Lower leg skin (tissue), 4 donors: ENCODE results near the gene PREX1. TPM values are rescaled to one million over a fixed set of nuclear protein-coding genes. Genes with fewer than 3 reads are reported as not detected.

Source experiments
- DNase-seq, 2 donors: peaks; one replicate each; pipeline ENCODE4 v3.0.0-alpha.2; 2019; ENCODE audit warnings: low spot score in 2 of 2
- H3K4me3 ChIP-seq: fragments of 200-600 bp; sonication (generic); 2 replicates; pipeline ENCODE4 v1.5.1; 2017; ENCODE audit warnings: mild to moderate bottlenecking, low read depth; ENCODE audit not compliant: poor library complexity, severe bottlenecking
- POLR2A ChIP-seq, 2 donors: fragments of 450-650 bp; IDR thresholded peaks; one replicate each; pipeline ENCODE4 v1.6.1; 2016 to 2017; ENCODE audit warnings: antibody characterized with exemption in 2 of 2, mild to moderate bottlenecking in 1 of 2, moderate library complexity in 1 of 2
- WGBS, 2 donors: methylation state at CpG; one replicate each; pipeline ENCODE4 v1.1.5; 2018; 5-methylcytosine and 5-hydroxymethylcytosine counted together
- intact Hi-C: fragments of 100-400 bp; cut with DNase I; formaldehyde crosslinking; loops from one replicate; pipeline ENCODE4 v1.15.0; 2023; ENCODE audit warnings: low total_unique reads
- total RNA-seq, 4 donors: library from RNA; depleted of rRNA; stranded (reverse); fragments of >200 nt; gene quantifications; one replicate each; pipeline ENCODE4 v1.1.0, GENCODE V29; 2016
- TF ChIP-seq, protein P1 (sequence below), 3 donors: fragments of 450-650 bp; IDR thresholded peaks; one replicate each; pipeline ENCODE4 v1.5.1; 2016; ENCODE audit warnings: antibody characterized with exemption in 3 of 3, mild to moderate bottlenecking in 3 of 3, moderate library complexity in 2 of 3

PREX1 gene
- total RNA-seq, 4 donors from 2014 or later: 5.4 to 18.6 (median 7.9) TPM

- WGBS, 2 donors: 48 to 52% methylated on average over 8 of the region's 8 CpGs
- no peak for TF ChIP-seq POLR2A (IDR thresholded peaks at IDR 0.05)
- TF ChIP-seq, protein P1, sequence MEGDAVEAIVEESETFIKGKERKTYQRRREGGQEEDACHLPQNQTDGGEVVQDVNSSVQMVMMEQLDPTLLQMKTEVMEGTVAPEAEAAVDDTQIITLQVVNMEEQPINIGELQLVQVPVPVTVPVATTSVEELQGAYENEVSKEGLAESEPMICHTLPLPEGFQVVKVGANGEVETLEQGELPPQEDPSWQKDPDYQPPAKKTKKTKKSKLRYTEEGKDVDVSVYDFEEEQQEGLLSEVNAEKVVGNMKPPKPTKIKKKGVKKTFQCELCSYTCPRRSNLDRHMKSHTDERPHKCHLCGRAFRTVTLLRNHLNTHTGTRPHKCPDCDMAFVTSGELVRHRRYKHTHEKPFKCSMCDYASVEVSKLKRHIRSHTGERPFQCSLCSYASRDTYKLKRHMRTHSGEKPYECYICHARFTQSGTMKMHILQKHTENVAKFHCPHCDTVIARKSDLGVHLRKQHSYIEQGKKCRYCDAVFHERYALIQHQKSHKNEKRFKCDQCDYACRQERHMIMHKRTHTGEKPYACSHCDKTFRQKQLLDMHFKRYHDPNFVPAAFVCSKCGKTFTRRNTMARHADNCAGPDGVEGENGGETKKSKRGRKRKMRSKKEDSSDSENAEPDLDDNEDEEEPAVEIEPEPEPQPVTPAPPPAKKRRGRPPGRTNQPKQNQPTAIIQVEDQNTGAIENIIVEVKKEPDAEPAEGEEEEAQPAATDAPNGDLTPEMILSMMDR (IDR thresholded peaks at IDR 0.05): no peak
- no peak overlapping the region for H3K4me3 ChIP-seq
- DNase-seq: no peak
- intact Hi-C loops: no loop called here
These were observed 129.8 kb downstream of the PREX1 start for GRCh38 chr20:48697845-48698491.

DNA sequence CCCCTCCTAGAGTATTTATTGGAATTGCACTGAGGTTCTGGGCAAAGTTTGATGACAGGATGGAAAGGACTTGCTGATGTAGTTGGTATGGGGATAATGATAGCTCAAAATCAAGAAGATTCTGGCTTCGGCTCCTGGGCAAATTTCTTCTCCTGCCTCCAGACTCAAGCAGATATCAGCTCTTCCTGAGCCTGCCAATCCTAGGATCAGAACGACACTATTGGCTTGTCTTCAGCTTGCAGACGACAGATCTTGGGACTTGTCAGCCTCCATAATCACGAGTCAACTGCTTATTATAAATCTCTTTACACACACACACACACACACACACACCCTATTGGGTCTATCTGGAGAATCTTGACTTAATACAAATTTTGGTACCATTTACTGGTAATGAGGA, 131.1 kb downstream of the PREX1 start:
- WGBS, 2 donors: 83 to 84% methylated on average over 4 of the region's 4 CpGs
- intact Hi-C loops: no loop called here
- no peak for TF ChIP-seq POLR2A (IDR thresholded peaks at IDR 0.05)
- TF ChIP-seq, protein P1 (IDR thresholded peaks at IDR 0.05): no peak
- DNase-seq: no peak
- no peak overlapping the region for H3K4me3 ChIP-seq

DNA sequence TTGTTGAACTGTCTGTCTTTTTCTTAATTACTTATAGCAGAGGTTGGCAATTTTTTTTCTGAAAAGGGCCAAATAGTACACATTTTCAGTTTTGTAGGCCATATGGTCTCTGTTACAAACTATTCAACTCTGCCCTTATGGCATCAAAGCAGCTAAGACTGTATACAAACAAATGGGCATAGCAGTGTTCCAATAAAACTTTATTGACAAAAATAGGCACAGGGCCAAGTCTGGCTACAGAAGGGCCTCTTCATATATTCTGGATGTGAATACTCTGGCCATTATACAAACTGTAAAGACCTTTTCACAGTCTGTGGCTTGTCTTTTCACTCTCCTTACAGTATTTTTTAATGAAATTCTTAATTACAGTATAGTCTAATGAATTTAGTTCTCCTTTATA, 132.1 kb downstream of the PREX1 start:
- DNase-seq: no peak
- TF ChIP-seq POLR2A (IDR thresholded peaks at IDR 0.05): no peak
- TF ChIP-seq, protein P1 (IDR thresholded peaks at IDR 0.05): no peak
- H3K4me3 ChIP-seq: no peak overlapping the region
- intact Hi-C loops: no loop called here

- 56 to 61% methylated on average over 2 of the region's 2 CpGs for WGBS, 2 donors
- intact Hi-C loops: no loop called here
- H3K4me3 ChIP-seq: no peak overlapping the region
- TF ChIP-seq POLR2A (IDR thresholded peaks at IDR 0.05): no peak
- TF ChIP-seq, protein P1 (IDR thresholded peaks at IDR 0.05): no peak
- DNase-seq: no peak
These were observed 132.5 kb downstream of the PREX1 start for GRCh38 chr20:48695255-48695654.

- H3K4me3 ChIP-seq: no peak overlapping the region
- no peak for DNase-seq
- TF ChIP-seq POLR2A (IDR thresholded peaks at IDR 0.05): no peak
- TF ChIP-seq, protein P1 (IDR thresholded peaks at IDR 0.05): no peak
- 86% methylated on average over 7 of the region's 7 CpGs for WGBS, 2 donors
- intact Hi-C loops: no loop called here
These were observed 133.4 kb downstream of the PREX1 start for GRCh38 chr20:48694381-48694865.

GRCh38 chr20:48691523-48691922, 136.3 kb downstream of the PREX1 start:
- no peak for DNase-seq
- intact Hi-C loops: no loop called here
- TF ChIP-seq POLR2A (IDR thresholded peaks at IDR 0.05): no peak
- TF ChIP-seq, protein P1 (IDR thresholded peaks at IDR 0.05): no peak
- no peak overlapping the region for H3K4me3 ChIP-seq
- 68 to 69% methylated on average over 7 of the region's 7 CpGs for WGBS, 2 donors
